Mucosa of rectum (tissue), 2 donors: Measurements from ENCODE around the gene KIF21A.

Experiments
- H3K27ac ChIP-seq, 2 donors: one replicate each; pipeline ENCODE4 v1.7.0; 2013; ENCODE audit warnings: inconsistent platforms in 2 of 2, low read depth in 2 of 2, low read length in 2 of 2
- H3K27me3 ChIP-seq, 2 donors: one replicate each; pipeline ENCODE4 v1.7.0; 2013; ENCODE audit warnings: low read length in 2 of 2; ENCODE audit not compliant: control insufficient read depth in 2 of 2, insufficient read depth in 2 of 2
- H3K36me3 ChIP-seq, 2 donors: one replicate each; pipeline ENCODE4 v1.7.0; 2013; ENCODE audit warnings: low read length in 2 of 2; ENCODE audit not compliant: control insufficient read depth in 2 of 2, insufficient read depth in 2 of 2
- H3K4me1 ChIP-seq, 2 donors: one replicate each; pipeline ENCODE4 v1.7.0; 2013; ENCODE audit warnings: low read length in 2 of 2, mild to moderate bottlenecking in 1 of 2; ENCODE audit not compliant: control insufficient read depth in 2 of 2, insufficient read depth in 2 of 2
- H3K4me3 ChIP-seq, 2 donors: one replicate each; pipeline ENCODE4 v1.7.0; 2013; ENCODE audit warnings: low read length in 2 of 2
- H3K9ac ChIP-seq, 2 donors: one replicate each; pipeline ENCODE4 v1.7.0; 2013; ENCODE audit warnings: low read length in 2 of 2, low read depth in 1 of 2, mild to moderate bottlenecking in 1 of 2
- H3K9me3 ChIP-seq, 2 donors: one replicate each; pipeline ENCODE4 v1.7.0; 2013; ENCODE audit warnings: low read length in 2 of 2; ENCODE audit not compliant: control insufficient read depth in 2 of 2
- donor health status: healthy.
- donor health status: Normal muscosa, but diverticular disease.

Gene KIF21A

DNA sequence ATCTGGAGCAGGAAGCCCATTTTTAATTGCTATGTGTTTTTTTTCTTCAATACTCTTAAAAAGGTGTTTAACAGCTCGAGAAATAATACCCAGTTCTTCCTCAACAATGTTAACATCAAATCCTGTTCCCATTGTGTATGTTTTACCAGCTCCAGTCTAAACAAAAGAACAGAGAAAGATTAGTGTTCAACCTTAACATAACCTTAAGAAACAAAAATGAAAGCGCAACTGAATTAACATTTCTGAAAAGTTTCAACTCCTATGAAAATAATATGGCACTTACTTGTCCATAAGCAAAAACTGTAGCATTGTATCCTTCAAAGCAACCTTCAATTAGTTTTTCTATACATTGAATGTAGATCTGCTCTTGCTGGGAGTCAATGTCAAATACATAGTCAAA, 73.2 kb downstream of the KIF21A start:
- H3K27me3 ChIP-seq = no peaks in the 10 kb centered on the region
- no peak overlapping the region for H3K9ac ChIP-seq
- H3K27ac ChIP-seq = no peak overlapping the region
- H3K4me3 ChIP-seq = no peak overlapping the region
- no peaks in the 10 kb centered on the region for H3K36me3 ChIP-seq
- no peaks in the 10 kb centered on the region for H3K9me3 ChIP-seq
- no peaks in the 10 kb centered on the region for H3K4me1 ChIP-seq

- no peak overlapping the region for H3K4me3 ChIP-seq
- no peak overlapping the region for H3K27ac ChIP-seq
- no peaks in the 10 kb centered on the region for H3K9me3 ChIP-seq
- no peaks in the 10 kb centered on the region for H3K27me3 ChIP-seq
- no peak overlapping the region for H3K9ac ChIP-seq
- no peaks in the 10 kb centered on the region for H3K36me3 ChIP-seq
- H3K4me1 ChIP-seq = no peaks in the 10 kb centered on the region
Observed at GRCh38 chr12:39368891-39369290, 74.0 kb downstream of the KIF21A start.

GRCh38 chr12:39368096-39368495, 74.8 kb downstream of the KIF21A start:
- Histone ChIP-seq H3K36me3 (no peaks in the 10 kb centered on the region), H3K4me1 (no peaks in the 10 kb centered on the region), H3K4me3 (no peak overlapping the region), H3K9me3 (no peaks in the 10 kb centered on the region), H3K27me3 (no peaks in the 10 kb centered on the region), H3K27ac (no peak overlapping the region), H3K9ac (no peak overlapping the region)

DNA sequence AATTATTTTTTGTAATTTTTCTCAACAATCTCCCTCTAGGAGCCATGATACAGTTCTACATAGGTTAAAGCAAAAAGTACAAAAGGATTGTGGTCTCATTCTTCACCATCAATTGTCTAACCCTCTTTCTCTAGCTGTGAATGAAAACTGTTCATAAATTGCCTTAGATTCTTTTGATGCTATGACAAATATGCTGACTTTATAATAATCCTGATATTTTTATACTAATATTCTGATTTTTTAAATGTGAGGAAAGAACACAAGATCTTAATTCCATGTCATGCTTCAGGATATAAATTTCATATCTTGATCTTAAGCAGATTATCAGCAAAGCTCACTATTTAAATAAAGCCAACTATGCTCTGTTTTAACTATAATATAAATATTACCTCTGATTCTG, 75.4 kb downstream of the KIF21A start:
- Histone ChIP-seq H3K4me1 (no peaks in the 10 kb centered on the region), H3K36me3 (no peaks in the 10 kb centered on the region), H3K27ac (no peak overlapping the region), H3K9ac (no peak overlapping the region), H3K9me3 (no peaks in the 10 kb centered on the region), H3K27me3 (no peaks in the 10 kb centered on the region), H3K4me3 (no peak overlapping the region)

- Histone ChIP-seq H3K9ac (no peak overlapping the region), H3K36me3 (no peaks in the 10 kb centered on the region), H3K27ac (no peak overlapping the region), H3K27me3 (no peaks in the 10 kb centered on the region), H3K4me1 (no peaks in the 10 kb centered on the region), H3K4me3 (no peak overlapping the region), H3K9me3 (no peaks in the 10 kb centered on the region)
Observed at GRCh38 chr12:39365364-39366001, 77.4 kb downstream of the KIF21A start.

- H3K36me3 ChIP-seq = no peaks in the 10 kb centered on the region
- H3K27ac ChIP-seq = no peak overlapping the region
- no peaks in the 10 kb centered on the region for H3K27me3 ChIP-seq
- H3K9ac ChIP-seq = no peak overlapping the region
- H3K4me1 ChIP-seq = no peaks in the 10 kb centered on the region
- H3K9me3 ChIP-seq = no peaks in the 10 kb centered on the region
- H3K4me3 ChIP-seq = no peak overlapping the region
Observed at GRCh38 chr12:39364196-39364595, 78.7 kb downstream of the KIF21A start.

DNA sequence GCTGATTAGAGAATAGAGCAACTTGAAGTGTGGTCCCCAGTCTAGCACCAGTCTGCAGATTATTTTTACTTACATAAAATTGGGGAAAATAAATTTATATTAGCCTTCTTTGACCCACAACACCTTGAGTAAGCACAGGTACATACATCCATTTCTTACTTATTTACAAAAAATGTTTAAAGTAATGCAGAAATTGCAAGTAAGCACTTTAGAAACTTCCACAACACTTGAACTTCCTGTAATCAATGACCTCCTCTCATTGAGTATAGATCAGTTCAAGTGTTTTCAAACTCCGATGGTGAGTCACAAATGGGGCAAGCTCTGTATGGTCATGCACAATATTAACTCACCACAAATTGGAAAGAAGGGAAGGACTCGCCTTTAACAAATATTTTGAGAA, 83.3 kb downstream of the KIF21A start:
- H3K4me1 ChIP-seq = no peaks in the 10 kb centered on the region
- no peak overlapping the region for H3K27ac ChIP-seq
- no peak overlapping the region for H3K4me3 ChIP-seq
- H3K9ac ChIP-seq = no peak overlapping the region
- no peaks in the 10 kb centered on the region for H3K27me3 ChIP-seq
- H3K9me3 ChIP-seq = no peaks in the 10 kb centered on the region
- peaks cover 2 to 6% of the 10 kb centered on the region in 2 donors for H3K36me3 ChIP-seq

- no peaks in the 10 kb centered on the region for H3K27me3 ChIP-seq
- H3K27ac ChIP-seq = no peak overlapping the region
- H3K9me3 ChIP-seq = no peaks in the 10 kb centered on the region
- peaks cover 2 to 6% of the 10 kb centered on the region in 2 donors for H3K36me3 ChIP-seq
- H3K4me1 ChIP-seq = no peaks in the 10 kb centered on the region
- H3K4me3 ChIP-seq = no peak overlapping the region
- no peak overlapping the region for H3K9ac ChIP-seq
Observed at GRCh38 chr12:39357041-39357440, 85.9 kb downstream of the KIF21A start.

DNA sequence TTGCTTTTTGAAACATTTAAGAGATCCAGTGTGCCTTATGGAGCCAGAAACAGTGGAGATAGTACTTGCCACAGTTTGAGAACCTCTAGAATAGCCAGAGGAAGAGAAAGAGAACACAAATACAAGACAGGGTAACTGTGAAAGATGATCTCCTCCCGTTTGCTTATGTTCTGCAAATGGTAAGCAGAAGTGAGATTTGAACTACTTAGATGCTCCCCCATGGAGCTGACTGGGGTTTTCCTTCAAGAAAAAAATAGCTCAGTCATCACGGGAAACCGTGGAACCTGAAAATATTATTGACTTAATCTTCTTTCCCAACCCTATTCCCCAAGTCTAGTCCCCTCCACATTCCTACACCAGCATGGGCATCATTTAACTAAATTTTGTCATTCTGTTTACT, 87.1 kb downstream of the KIF21A start:
- Histone ChIP-seq H3K4me3 (no peak overlapping the region), H3K27ac (no peak overlapping the region), H3K9ac (no peak overlapping the region)

GRCh38 chr12:39354955-39355354, 88.0 kb downstream of the KIF21A start:
- no peaks in the 10 kb centered on the region for H3K9me3 ChIP-seq
- no peaks in the 10 kb centered on the region for H3K4me1 ChIP-seq
- H3K27ac ChIP-seq = no peak overlapping the region
- H3K4me3 ChIP-seq = no peak overlapping the region
- no peak overlapping the region for H3K9ac ChIP-seq
- H3K36me3 ChIP-seq = peaks cover 2 to 6% of the 10 kb centered on the region in 2 donors
- H3K27me3 ChIP-seq = no peaks in the 10 kb centered on the region

More for the DNA sequence above, 87.1 kb downstream of the KIF21A start:
- Histone ChIP-seq H3K27me3 (no peaks in the 10 kb centered on the region), H3K9me3 (no peaks in the 10 kb centered on the region), H3K4me1 (no peaks in the 10 kb centered on the region), H3K36me3 (peaks cover 2 to 6% of the 10 kb centered on the region in 2 donors)
